Fibroblast of pulmonary artery (primary cell): ENCODE measurements around the gene ELOVL1.

ENCODE experiments used
- DNase-seq: peaks from one replicate; pipeline ENCODE4 v3.0.0-alpha.2; 2010; ENCODE audit warnings: low read depth
- H3K4me3 ChIP-seq: replicated peaks from 2 replicates; pipeline ENCODE4 v1.5.1; 2011; ENCODE audit warnings: low read depth, mild to moderate bottlenecking, control low read depth, low read length, moderate library complexity
- TF ChIP-seq, protein P1 (sequence below): IDR thresholded peaks from 2 replicates; pipeline ENCODE4 v1.5.1; 2011; ENCODE audit warnings: mild to moderate bottlenecking, control low read depth, low read length, inconsistent platforms; ENCODE audit errors: missing control alignments

The ELOVL1 gene

GRCh38 chr1:43349594-43350306, 18.1 kb downstream of the ELOVL1 start:
- H3K4me3 ChIP-seq: peak overlapping the region; percentile 53
- peak; percentile 21 for DNase-seq
- TF ChIP-seq, protein P1, sequence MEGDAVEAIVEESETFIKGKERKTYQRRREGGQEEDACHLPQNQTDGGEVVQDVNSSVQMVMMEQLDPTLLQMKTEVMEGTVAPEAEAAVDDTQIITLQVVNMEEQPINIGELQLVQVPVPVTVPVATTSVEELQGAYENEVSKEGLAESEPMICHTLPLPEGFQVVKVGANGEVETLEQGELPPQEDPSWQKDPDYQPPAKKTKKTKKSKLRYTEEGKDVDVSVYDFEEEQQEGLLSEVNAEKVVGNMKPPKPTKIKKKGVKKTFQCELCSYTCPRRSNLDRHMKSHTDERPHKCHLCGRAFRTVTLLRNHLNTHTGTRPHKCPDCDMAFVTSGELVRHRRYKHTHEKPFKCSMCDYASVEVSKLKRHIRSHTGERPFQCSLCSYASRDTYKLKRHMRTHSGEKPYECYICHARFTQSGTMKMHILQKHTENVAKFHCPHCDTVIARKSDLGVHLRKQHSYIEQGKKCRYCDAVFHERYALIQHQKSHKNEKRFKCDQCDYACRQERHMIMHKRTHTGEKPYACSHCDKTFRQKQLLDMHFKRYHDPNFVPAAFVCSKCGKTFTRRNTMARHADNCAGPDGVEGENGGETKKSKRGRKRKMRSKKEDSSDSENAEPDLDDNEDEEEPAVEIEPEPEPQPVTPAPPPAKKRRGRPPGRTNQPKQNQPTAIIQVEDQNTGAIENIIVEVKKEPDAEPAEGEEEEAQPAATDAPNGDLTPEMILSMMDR: no peak

- DNase-seq: peak; percentile 64
- TF ChIP-seq, protein P1: no peak
- H3K4me3 ChIP-seq: peak overlapping the region; percentile 53
Measured at GRCh38 chr1:43348809-43349593, 18.8 kb downstream of the ELOVL1 start.

DNA sequence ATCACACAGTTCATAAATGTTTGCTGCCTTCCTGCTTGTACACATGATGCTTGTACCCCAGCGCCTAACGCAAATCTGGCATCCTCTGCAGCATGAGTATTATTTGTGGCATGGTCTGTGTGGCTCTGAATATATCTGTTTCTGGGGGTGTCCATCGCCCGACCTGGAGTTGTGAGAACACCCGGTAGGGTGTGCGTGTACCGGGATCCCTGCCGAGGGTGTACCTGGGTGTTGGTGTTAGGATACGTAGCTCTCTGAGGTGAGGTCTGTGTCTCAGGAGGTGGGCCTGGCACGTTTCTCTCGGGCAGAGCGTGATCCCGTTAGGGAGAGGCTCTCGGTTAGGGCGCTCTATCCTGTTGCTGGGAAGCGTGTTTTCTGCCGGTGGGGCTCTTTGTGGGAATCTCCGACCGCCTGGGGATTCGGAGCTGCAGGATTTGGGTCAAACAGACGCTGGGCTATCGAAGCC, 19.4 kb downstream of the ELOVL1 start:
- peak overlapping the region; percentile 53 for H3K4me3 ChIP-seq
- DNase-seq: no peak
- TF ChIP-seq, protein P1: no peak

- TF ChIP-seq, protein P1: no peak
- no peak for DNase-seq
- no peak overlapping the region for H3K4me3 ChIP-seq
Measured at GRCh38 chr1:43346636-43347035, 21.2 kb downstream of the ELOVL1 start.

DNA sequence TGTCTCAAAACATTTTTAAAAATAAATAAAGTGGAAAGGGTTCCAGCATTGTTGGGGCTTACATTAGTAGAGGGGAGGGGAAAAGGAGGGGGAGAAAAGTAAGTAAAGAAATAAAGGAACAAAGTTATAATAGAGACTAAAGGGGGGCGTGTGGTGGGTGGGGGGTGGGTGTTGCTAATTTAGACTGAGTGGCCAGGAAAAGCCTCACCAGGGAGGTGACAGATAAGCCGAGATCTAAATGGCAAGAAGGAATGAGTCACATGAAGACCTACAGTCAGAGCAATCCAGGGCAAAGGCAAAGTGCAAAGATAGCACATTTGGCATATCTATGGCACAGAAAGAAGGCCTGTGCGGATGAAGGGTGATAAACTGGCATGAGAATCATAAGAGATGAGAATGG, 22.7 kb downstream of the ELOVL1 start:
- H3K4me3 ChIP-seq: no peak overlapping the region
- TF ChIP-seq, protein P1: no peak
- DNase-seq: no peak

- DNase-seq: no peak
- H3K4me3 ChIP-seq: no peak overlapping the region
- TF ChIP-seq, protein P1: no peak
Measured at GRCh38 chr1:43344267-43344850, 23.5 kb downstream of the ELOVL1 start.
